ENCODE data around the gene ABCD4. TPM values are rescaled to one million over a fixed set of nuclear protein-coding genes. Genes with fewer than 3 reads are reported as not detected.

ABCD4 gene
- total RNA-seq, 1 donor from 2014 or later, result 61.1 TPM

DNA sequence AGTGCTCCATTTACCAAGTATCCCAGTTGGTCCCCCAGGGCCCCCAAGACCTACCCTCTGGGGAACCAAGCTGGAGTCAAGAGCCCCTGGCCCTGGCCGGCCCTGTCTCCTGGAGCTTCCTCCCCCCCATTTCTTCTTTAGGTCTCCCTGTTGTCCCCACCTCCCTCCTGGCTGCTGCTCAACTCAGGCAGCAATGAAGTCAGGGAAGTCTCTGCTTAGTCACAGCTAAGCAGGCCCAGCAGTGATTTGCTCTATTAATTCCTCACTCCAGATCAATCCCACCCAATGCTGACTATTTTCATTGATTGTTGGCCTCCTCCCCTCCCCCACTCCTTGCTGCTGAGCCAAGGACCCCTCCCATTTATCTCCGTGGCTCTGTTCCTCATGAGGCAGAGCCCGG is 35.1 kb downstream of the ABCD4 start:
- DNase-seq (ENCODE audit: low read depth), result no peak
- Histone ChIP-seq H3K27me3 (ENCODE audit: control insufficient read depth, insufficient read depth, low read length) (peaks cover 2% of the 10 kb centered on the region), H3K4me3 (ENCODE audit: low read depth, low read length) (no peak overlapping the region), H3K36me3 (ENCODE audit: control insufficient read depth, insufficient read depth, low read length) (no peaks in the 10 kb centered on the region)
- TF ChIP-seq, protein P1, sequence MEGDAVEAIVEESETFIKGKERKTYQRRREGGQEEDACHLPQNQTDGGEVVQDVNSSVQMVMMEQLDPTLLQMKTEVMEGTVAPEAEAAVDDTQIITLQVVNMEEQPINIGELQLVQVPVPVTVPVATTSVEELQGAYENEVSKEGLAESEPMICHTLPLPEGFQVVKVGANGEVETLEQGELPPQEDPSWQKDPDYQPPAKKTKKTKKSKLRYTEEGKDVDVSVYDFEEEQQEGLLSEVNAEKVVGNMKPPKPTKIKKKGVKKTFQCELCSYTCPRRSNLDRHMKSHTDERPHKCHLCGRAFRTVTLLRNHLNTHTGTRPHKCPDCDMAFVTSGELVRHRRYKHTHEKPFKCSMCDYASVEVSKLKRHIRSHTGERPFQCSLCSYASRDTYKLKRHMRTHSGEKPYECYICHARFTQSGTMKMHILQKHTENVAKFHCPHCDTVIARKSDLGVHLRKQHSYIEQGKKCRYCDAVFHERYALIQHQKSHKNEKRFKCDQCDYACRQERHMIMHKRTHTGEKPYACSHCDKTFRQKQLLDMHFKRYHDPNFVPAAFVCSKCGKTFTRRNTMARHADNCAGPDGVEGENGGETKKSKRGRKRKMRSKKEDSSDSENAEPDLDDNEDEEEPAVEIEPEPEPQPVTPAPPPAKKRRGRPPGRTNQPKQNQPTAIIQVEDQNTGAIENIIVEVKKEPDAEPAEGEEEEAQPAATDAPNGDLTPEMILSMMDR (IDR thresholded peaks at IDR 0.05; ENCODE audit: insufficient read depth, low read length, poor library complexity, severe bottlenecking), result no peak

DNA sequence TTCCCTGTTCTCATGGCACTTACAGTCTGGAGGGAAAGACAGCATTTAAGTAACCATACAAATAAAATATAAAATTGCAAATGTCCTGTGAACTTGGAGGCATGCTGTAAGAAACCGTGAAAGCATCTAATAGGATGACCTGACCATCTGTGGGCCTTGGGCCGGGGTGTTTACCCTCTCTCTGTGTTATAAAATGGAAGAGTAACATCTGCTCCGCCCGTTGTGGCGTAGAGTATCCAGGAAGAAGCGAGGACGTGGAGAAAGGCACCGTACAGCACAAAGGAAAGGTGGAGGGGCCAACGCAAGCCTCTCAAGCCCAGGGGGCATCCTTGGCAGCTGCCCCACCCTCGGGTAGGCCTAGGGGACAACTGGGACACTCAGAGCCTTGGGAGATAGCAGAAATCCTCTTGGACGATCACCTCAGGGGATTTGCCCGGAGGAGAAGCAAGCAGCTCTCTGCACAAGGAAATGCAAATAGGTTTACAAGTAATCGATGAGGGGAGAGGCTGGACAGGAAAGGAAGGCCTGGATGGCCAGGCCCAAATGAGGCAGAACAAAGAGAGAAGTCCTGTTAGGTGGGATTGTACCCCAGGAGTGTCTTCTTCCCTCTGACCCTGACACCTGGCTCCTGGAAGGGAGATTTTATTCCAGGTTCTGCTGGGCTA is 37.3 kb downstream of the ABCD4 start:
- DNase-seq (ENCODE audit: low read depth), result no peak

DNA sequence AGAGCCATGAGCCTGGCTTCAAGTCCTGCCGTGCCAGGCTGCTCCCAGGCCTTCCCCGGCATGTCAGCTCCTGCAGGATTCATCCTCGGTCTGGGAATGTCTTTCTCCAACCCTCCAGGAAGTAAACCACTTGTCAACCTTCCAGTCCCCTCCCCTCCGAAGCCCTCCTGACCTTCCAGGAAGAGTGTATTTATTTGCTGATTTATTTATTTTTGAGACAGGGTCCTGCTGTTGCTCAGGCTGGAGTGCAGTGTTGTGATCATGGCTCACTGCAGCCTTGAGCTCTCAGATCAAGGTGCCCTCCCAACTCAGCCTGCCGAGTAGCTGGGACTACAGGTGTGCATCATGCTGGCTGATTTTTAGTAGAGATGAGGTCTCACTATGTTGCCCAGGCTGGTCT is 38.8 kb downstream of the ABCD4 start:
- Histone ChIP-seq H3K36me3 (ENCODE audit: control insufficient read depth, insufficient read depth, low read length) (no peaks in the 10 kb centered on the region), H3K4me3 (ENCODE audit: low read depth, low read length) (no peak overlapping the region), H3K27me3 (ENCODE audit: control insufficient read depth, insufficient read depth, low read length) (peaks cover 11% of the 10 kb centered on the region)
- TF ChIP-seq, protein P1 (IDR thresholded peaks at IDR 0.05; ENCODE audit: insufficient read depth, low read length, poor library complexity, severe bottlenecking), result no peak
- DNase-seq (ENCODE audit: low read depth), result no peak

More for the DNA sequence above, 37.3 kb downstream of the ABCD4 start:
- H3K4me3 ChIP-seq (ENCODE audit: low read depth, low read length), result no peak overlapping the region
- TF ChIP-seq, protein P1 (IDR thresholded peaks at IDR 0.05; ENCODE audit: insufficient read depth, low read length, poor library complexity, severe bottlenecking), result no peak
- peaks cover 2% of the 10 kb centered on the region for H3K27me3 ChIP-seq (ENCODE audit: control insufficient read depth, insufficient read depth, low read length)
- H3K36me3 ChIP-seq (ENCODE audit: control insufficient read depth, insufficient read depth, low read length), result no peaks in the 10 kb centered on the region

DNA sequence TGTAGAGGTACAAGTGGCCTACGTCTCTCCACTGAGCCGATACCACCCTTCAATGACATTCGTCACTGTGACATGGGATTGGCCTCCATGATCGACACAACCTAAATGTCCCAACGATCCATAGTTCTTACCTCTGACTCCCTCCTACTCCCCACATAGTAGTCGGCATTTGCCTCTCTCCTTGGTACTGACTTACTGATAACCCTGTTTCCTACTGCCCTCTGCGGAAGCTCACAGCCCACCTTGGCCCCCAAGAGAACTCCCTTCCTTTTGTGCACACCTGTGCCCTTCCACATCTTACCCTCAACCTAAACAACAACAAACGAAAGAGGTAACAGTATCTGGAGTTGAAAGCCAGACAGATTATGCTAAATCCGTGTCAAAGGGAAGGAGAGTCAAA is 39.6 kb downstream of the ABCD4 start:
- TF ChIP-seq, protein P1 (IDR thresholded peaks at IDR 0.05; ENCODE audit: insufficient read depth, low read length, poor library complexity, severe bottlenecking), result no peak

DNA sequence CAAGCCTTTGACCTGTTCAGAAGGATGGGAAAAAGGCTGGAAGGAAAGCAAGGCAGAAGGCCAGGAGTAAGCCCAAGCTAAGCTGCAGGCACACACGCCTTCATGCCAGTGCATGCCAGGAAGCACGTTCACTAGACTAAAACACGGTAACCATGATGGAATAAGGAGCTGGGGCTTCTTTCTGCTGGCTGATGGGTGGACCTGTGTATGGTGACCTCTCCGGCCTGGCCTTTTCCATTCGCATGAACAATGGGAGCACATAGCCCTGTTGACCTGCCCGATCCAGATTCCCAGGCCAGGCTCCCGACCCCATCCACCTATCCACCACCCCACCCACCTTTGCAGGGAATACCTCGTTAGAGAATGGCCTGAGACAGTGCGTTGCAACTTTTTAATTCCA is 40.7 kb downstream of the ABCD4 start:
- H3K36me3 ChIP-seq (ENCODE audit: control insufficient read depth, insufficient read depth, low read length), result no peaks in the 10 kb centered on the region
- TF ChIP-seq, protein P1 (IDR thresholded peaks at IDR 0.05; ENCODE audit: insufficient read depth, low read length, poor library complexity, severe bottlenecking), result no peak
- H3K27me3 ChIP-seq (ENCODE audit: control insufficient read depth, insufficient read depth, low read length), result peaks cover 26% of the 10 kb centered on the region
- no peak overlapping the region for H3K4me3 ChIP-seq (ENCODE audit: low read depth, low read length)
- DNase-seq (ENCODE audit: low read depth), result no peak

More for the DNA sequence above, 39.6 kb downstream of the ABCD4 start:
- Histone ChIP-seq H3K4me3 (ENCODE audit: low read depth, low read length) (no peak overlapping the region), H3K27me3 (ENCODE audit: control insufficient read depth, insufficient read depth, low read length) (peaks cover 18% of the 10 kb centered on the region), H3K36me3 (ENCODE audit: control insufficient read depth, insufficient read depth, low read length) (no peaks in the 10 kb centered on the region)
- no peak for DNase-seq (ENCODE audit: low read depth)

DNA sequence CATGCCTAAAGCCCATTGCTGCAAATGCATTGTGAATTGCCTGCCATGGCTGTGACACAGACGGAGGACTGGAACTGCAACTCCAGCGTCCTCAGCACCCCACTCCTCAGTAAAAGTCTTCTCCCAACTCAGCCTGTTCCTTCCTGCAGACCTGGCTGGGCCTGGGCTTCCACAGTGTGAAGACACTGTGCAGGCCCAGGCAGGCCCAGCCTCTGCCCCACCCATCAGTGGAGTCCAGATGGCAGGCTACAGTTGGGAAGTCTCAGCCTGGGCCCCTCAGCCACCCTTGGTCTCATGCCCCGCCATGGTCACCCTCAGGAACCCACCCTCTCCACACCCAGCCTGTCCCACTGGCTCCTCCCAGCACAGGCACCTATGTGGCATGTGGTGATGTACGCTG is 41.4 kb downstream of the ABCD4 start:
- TF ChIP-seq, protein P1 (IDR thresholded peaks at IDR 0.05; ENCODE audit: insufficient read depth, low read length, poor library complexity, severe bottlenecking), result no peak
- peaks cover 28% of the 10 kb centered on the region for H3K27me3 ChIP-seq (ENCODE audit: control insufficient read depth, insufficient read depth, low read length)
- H3K4me3 ChIP-seq (ENCODE audit: low read depth, low read length), result no peak overlapping the region
- H3K36me3 ChIP-seq (ENCODE audit: control insufficient read depth, insufficient read depth, low read length), result no peaks in the 10 kb centered on the region
- no peak for DNase-seq (ENCODE audit: low read depth)

Measured in kidney epithelial cell (primary cell).